Measurements from ENCODE around the gene SMG1. TPM values are rescaled to one million over a fixed set of nuclear protein-coding genes. Genes with fewer than 3 reads are reported as not detected.
"Not testable (repeated sequence)": the region's sequence is repeated elsewhere in the genome, so short reads cannot be mapped to it uniquely, and the experiment has no call there.

The SMG1 gene
- total RNA-seq, 1 experiment from 2014 or later: 105 TPM

DNA sequence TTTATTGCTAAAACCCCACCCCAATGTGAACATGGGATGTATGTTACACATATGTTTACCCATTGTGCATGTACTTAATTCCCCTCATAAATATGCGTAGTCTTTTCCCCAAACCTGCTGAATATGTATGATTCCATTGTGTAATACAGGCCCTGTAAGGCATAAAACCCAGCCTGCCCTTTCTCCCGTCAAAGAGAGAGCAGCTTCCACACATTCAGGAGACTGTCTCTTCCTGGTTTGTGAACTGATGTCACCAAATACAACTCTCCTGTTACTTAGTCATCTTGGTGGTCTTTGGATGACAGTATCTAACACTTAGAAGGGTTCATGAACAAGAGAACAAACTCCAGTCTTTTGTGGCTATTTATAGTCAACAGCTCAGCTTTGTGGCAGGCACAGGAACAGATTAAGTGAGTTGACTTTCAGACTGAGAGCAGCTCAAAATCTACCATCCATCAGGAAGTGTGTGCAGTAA lies 32.9 kb upstream of the SMG1 start:
- Histone ChIP-seq H3K27me3 (replicated peaks; ENCODE audit: insufficient read depth, low read depth, low read length, poor library complexity) (no peaks in the 10 kb centered on the region), H3K36me3 (ENCODE audit: insufficient read depth, low read length, poor library complexity, severe bottlenecking) (no peaks in the 10 kb centered on the region), H3K4me1 (ENCODE audit: insufficient read depth, low read length, poor library complexity, severe bottlenecking) (peaks cover 16% of the 10 kb centered on the region), H3K27ac (ENCODE audit: low read depth, low read length, poor library complexity, severe bottlenecking) (peak overlapping the region; percentile 60), H3K4me3 (ENCODE audit: low read depth, low read length, poor library complexity, severe bottlenecking) (no peak overlapping the region), H3K9me3 (ENCODE audit: low read depth, low read length, poor library complexity, severe bottlenecking) (no peaks in the 10 kb centered on the region)
- peak; percentile 76 for DNase-seq (ENCODE audit: low spot score)
- TF ChIP-seq, protein P1, sequence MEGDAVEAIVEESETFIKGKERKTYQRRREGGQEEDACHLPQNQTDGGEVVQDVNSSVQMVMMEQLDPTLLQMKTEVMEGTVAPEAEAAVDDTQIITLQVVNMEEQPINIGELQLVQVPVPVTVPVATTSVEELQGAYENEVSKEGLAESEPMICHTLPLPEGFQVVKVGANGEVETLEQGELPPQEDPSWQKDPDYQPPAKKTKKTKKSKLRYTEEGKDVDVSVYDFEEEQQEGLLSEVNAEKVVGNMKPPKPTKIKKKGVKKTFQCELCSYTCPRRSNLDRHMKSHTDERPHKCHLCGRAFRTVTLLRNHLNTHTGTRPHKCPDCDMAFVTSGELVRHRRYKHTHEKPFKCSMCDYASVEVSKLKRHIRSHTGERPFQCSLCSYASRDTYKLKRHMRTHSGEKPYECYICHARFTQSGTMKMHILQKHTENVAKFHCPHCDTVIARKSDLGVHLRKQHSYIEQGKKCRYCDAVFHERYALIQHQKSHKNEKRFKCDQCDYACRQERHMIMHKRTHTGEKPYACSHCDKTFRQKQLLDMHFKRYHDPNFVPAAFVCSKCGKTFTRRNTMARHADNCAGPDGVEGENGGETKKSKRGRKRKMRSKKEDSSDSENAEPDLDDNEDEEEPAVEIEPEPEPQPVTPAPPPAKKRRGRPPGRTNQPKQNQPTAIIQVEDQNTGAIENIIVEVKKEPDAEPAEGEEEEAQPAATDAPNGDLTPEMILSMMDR (conservative IDR thresholded peaks at IDR 0.05; ENCODE audit: low read depth, low read length): no peak
- no peak for TF ChIP-seq EZH2 (IDR thresholded peaks at IDR 0.05; ENCODE audit: borderline replicate concordance, low read depth, low read length, poor library complexity, severe bottlenecking)
- CTCF ChIA-PET: interaction anchor here (0.7 to 1.5 kb wide), 2 partner anchors 13 to 25 kb away, joined by 3 to 4 read pairs; partner anchors contain the start of gene TMC7
- no TSS peak for BruUV-seq (replicated peaks)
- POLR2A ChIA-PET (ENCODE audit: low non-redundant PET): interaction anchor here (1.0 kb wide), 1 partner anchor 255 kb away, joined by 3 read pairs; no protein-coding TSS in a partner anchor
- intact Hi-C loops (cut with micrococcal nuclease; ENCODE audit: unreplicated experiment): no loop called here

DNA sequence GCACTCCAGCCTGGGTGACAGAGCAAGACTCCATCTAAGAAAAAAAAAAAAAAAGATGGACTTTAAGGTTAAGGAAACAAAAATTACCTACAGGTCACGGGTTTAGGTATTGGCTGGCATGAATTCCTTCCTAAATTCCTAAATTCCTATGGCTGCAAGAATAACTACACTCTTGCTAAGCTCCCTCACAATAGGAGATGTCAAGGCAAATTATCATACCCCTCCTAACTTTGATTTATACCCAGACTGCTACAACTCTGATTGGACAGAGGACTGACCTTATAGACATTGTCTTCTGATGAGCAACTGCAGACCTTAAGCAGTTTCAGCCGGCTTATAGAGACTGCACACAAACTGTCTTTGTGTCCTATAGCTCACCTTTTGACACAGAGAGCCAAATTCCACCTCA lies 32.4 kb upstream of the SMG1 start:
- DNase-seq (ENCODE audit: low spot score): peak; percentile 70
- Histone ChIP-seq H3K27ac (ENCODE audit: low read depth, low read length, poor library complexity, severe bottlenecking) (peak overlapping the region; percentile 60), H3K4me3 (ENCODE audit: low read depth, low read length, poor library complexity, severe bottlenecking) (no peak overlapping the region), H3K27me3 (replicated peaks; ENCODE audit: insufficient read depth, low read depth, low read length, poor library complexity) (no peaks in the 10 kb centered on the region), H3K9me3 (ENCODE audit: low read depth, low read length, poor library complexity, severe bottlenecking) (no peaks in the 10 kb centered on the region), H3K4me1 (ENCODE audit: insufficient read depth, low read length, poor library complexity, severe bottlenecking) (peaks cover 16% of the 10 kb centered on the region), H3K36me3 (ENCODE audit: insufficient read depth, low read length, poor library complexity, severe bottlenecking) (no peaks in the 10 kb centered on the region)
- ChIA-PET POLR2A (ENCODE audit: low non-redundant PET) (interaction anchor here (1.0 kb wide), 1 partner anchor 256 kb away, joined by 3 read pairs; no protein-coding TSS in a partner anchor), CTCF (interaction anchor here (0.7 to 1.5 kb wide), 2 partner anchors 12 to 25 kb away, joined by 3 to 4 read pairs; partner anchors contain the start of gene TMC7)
- no peak for TF ChIP-seq EZH2 (IDR thresholded peaks at IDR 0.05; ENCODE audit: borderline replicate concordance, low read depth, low read length, poor library complexity, severe bottlenecking)
- TF ChIP-seq, protein P1 (conservative IDR thresholded peaks at IDR 0.05; ENCODE audit: low read depth, low read length): no peak
- intact Hi-C loops (cut with micrococcal nuclease; ENCODE audit: unreplicated experiment): no loop called here
- no TSS peak for BruUV-seq (replicated peaks)

DNA sequence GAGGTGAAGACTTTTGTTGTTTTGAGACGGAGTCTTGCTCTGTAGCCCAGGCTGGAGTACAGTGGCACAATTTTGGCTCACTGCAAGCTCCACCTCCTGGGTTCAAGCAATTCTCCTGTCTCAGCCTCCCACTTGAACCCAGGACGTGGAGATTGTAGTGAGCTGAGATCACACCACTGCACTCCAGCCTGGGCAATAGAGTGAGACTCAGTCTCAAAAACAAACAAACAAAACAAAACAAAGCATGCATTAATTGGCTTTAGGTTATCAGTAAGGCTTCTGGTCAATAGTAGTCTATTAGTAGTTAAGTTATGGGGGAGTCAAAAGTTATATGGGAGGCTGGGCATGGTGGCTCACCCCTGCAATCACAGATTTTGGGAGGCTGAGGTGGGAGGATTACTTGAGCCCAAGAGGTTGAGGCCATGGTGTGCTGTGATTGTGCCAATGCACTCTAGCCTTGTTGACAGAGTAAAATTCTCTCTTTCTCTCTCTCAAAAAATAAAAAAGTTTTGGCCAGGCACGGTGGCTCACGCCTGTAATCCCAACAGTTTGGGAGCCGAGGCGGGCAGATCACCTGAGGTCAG lies 30.5 kb upstream of the SMG1 start:
- H3K4me3 ChIP-seq (ENCODE audit: low read depth, low read length, poor library complexity, severe bottlenecking); CTCF ChIA-PET; POLR2A ChIA-PET (ENCODE audit: low non-redundant PET); H3K36me3 ChIP-seq (ENCODE audit: insufficient read depth, low read length, poor library complexity, severe bottlenecking); H3K9me3 ChIP-seq (ENCODE audit: low read depth, low read length, poor library complexity, severe bottlenecking); H3K27me3 ChIP-seq (replicated peaks; ENCODE audit: insufficient read depth, low read depth, low read length, poor library complexity); BruUV-seq (replicated peaks); H3K27ac ChIP-seq (ENCODE audit: low read depth, low read length, poor library complexity, severe bottlenecking); intact Hi-C loops (cut with micrococcal nuclease; ENCODE audit: unreplicated experiment); DNase-seq (ENCODE audit: low spot score): not testable (repeated sequence)
- peaks cover 16% of the 10 kb centered on the region for H3K4me1 ChIP-seq (ENCODE audit: insufficient read depth, low read length, poor library complexity, severe bottlenecking)

DNA sequence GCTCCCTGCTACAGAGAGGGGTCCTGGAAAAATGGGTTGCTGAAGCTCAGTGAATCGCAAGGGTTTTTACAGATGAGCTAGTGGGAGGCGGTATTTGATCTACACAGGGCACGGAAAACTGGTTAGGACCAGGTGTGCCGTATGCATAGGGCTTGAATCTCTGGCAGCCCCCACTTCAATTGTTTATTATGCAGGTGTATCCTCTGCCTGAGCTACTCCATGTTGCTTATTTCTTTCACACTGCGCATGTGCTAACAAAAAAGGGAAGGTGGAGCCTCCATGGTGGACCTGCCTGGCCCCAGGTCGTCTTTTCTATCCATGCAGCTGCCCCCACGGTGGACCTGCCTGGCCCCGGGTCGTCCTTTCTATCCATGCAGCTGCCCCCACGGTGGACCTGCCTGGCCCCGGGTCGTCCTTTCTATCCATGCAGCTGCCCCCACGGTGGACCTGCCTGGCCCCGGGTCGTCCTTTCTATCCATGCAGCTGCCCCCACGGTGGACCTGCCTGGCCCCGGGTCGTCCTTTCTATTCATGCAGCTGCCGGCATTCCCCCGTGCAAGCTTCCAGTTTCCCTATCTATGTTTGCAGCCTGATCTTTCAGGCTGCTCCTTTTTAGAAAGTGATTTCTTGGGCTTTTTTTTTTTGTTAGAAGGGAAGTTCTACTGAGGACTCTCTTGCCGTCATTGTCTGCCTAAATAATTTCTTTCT lies 29.8 kb upstream of the SMG1 start:
- DNase-seq (ENCODE audit: low spot score); POLR2A ChIA-PET (ENCODE audit: low non-redundant PET); H3K27me3 ChIP-seq (replicated peaks; ENCODE audit: insufficient read depth, low read depth, low read length, poor library complexity); H3K4me3 ChIP-seq (ENCODE audit: low read depth, low read length, poor library complexity, severe bottlenecking); CTCF ChIA-PET; H3K27ac ChIP-seq (ENCODE audit: low read depth, low read length, poor library complexity, severe bottlenecking); intact Hi-C loops (cut with micrococcal nuclease; ENCODE audit: unreplicated experiment); H3K9me3 ChIP-seq (ENCODE audit: low read depth, low read length, poor library complexity, severe bottlenecking); BruUV-seq (replicated peaks); H3K36me3 ChIP-seq (ENCODE audit: insufficient read depth, low read length, poor library complexity, severe bottlenecking): not testable (repeated sequence)
- peaks cover 16% of the 10 kb centered on the region for H3K4me1 ChIP-seq (ENCODE audit: insufficient read depth, low read length, poor library complexity, severe bottlenecking)
